WTC11 (cell line): Measurements from ENCODE around the gene COG2. TPM values are rescaled to one million over a fixed set of nuclear protein-coding genes. Genes with fewer than 3 reads are reported as not detected.

Source experiments
- ATAC-seq: fragments of 200-7000 bp; cut with Tn5 transposase; 2 replicates; pipeline ENCODE4 v1.10.0; 2021; ENCODE audit warnings: mild to moderate bottlenecking, moderate library complexity
- CTCF ChIA-PET: fragments of 300-600 bp; sonication (Branson Sonifier 250); formaldehyde crosslinking; loops from one replicate; lab custom pipeline; 2021; ENCODE audit warnings: antibody characterized with exemption; lab: Charles Lee
- POLR2A ChIA-PET: fragments of 350-600 bp; sonication (Branson Sonifier 250); formaldehyde crosslinking; loops from one replicate; lab custom pipeline; 2021; ENCODE audit warnings: antibody characterized with exemption; lab: Charles Lee
- DNase-seq: peaks from one replicate; pipeline ENCODE4 v3.0.0; 2021; ENCODE audit warnings: low spot score
- H3K27ac Mint-ChIP-seq: 2 replicates; pipeline ENCODE4 v1.8.0; 2021; ENCODE audit warnings: mixed read lengths
- H3K27me3 Mint-ChIP-seq: 2 replicates; pipeline ENCODE4 v1.8.0; 2021; ENCODE audit warnings: low read depth, mild to moderate bottlenecking, moderate library complexity, mixed read lengths
- H3K36me3 Mint-ChIP-seq: 2 replicates; pipeline ENCODE4 v1.8.0; 2021; ENCODE audit warnings: mixed read lengths
- H3K4me1 Mint-ChIP-seq: 2 replicates; pipeline ENCODE4 v1.8.0; 2022; ENCODE audit warnings: mixed read lengths
- H3K4me3 Mint-ChIP-seq: 2 replicates; pipeline ENCODE4 v1.8.0; 2021; ENCODE audit warnings: mild to moderate bottlenecking, moderate library complexity, mixed read lengths
- H3K9me3 Mint-ChIP-seq: 2 replicates; pipeline ENCODE4 v1.8.0; 2021; ENCODE audit warnings: mixed read lengths
- ATF1 ChIP-seq: sonication (generic); formaldehyde crosslinking; IDR thresholded peaks from 2 replicates; pipeline ENCODE4 v1.8.1; 2023; ENCODE audit warnings: mild to moderate bottlenecking, moderate library complexity, missing genetic modification reagents
- GABPB1 ChIP-seq: sonication (generic); formaldehyde crosslinking; IDR thresholded peaks from 2 replicates; pipeline ENCODE4 v1.8.1; 2023; ENCODE audit warnings: mild to moderate bottlenecking, missing genetic modification reagents
- GTF2I ChIP-seq: fragments of 250-450 bp; sonication (Bioruptor Pico); conservative IDR thresholded peaks from 2 replicates; pipeline ENCODE4 v1.4.0; 2021; ENCODE audit warnings: mild to moderate bottlenecking
- NFYB ChIP-seq: sonication (generic); formaldehyde crosslinking; conservative IDR thresholded peaks from 2 replicates; pipeline ENCODE4 v1.8.0; 2022; ENCODE audit warnings: low read depth, missing genetic modification reagents
- NR3C1 ChIP-seq: sonication (generic); formaldehyde crosslinking; conservative IDR thresholded peaks from 2 replicates; pipeline ENCODE4 v1.8.1; 2023; ENCODE audit warnings: low read depth, mild to moderate bottlenecking, missing genetic modification reagents
- ZNF121 ChIP-seq: sonication (generic); formaldehyde crosslinking; IDR thresholded peaks from 2 replicates; pipeline ENCODE4 v1.8.0; 2023; ENCODE audit warnings: missing genetic modification reagents
- ZNF138 ChIP-seq: sonication (generic); formaldehyde crosslinking; conservative IDR thresholded peaks from 2 replicates; pipeline ENCODE4 v1.8.1; 2022; ENCODE audit warnings: mild to moderate bottlenecking, moderate library complexity, missing genetic modification reagents
- ZNF396 ChIP-seq: fragments of 250-450 bp; sonication (Bioruptor Pico); IDR thresholded peaks from 2 replicates; pipeline ENCODE4 v1.8.0; 2021; ENCODE audit warnings: mild to moderate bottlenecking, moderate library complexity, borderline replicate concordance
- total RNA-seq: library from RNA; stranded (reverse); gene quantifications from 3 replicates; pipeline ENCODE4 v1.2.3, GENCODE V29; 2021
- TF ChIP-seq, protein P1 (sequence below): fragments of 250-450 bp; sonication (Bioruptor Pico); IDR thresholded peaks from 2 replicates; pipeline ENCODE4 v1.9.0; 2021; ENCODE audit warnings: mild to moderate bottlenecking
- TF ChIP-seq, protein P2 (sequence below): sonication (generic); formaldehyde crosslinking; conservative IDR thresholded peaks from 2 replicates; pipeline ENCODE4 v1.8.1; 2023; ENCODE audit warnings: mild to moderate bottlenecking, low read depth, missing genetic modification reagents, moderate library complexity
- TF ChIP-seq, protein P3 (sequence below): sonication (generic); formaldehyde crosslinking; IDR thresholded peaks from 2 replicates; pipeline ENCODE4 v1.8.0; 2022; ENCODE audit warnings: missing genetic modification reagents

Gene COG2
- total RNA-seq, 1 experiment from 2014 or later, result 30.9 TPM

DNA sequence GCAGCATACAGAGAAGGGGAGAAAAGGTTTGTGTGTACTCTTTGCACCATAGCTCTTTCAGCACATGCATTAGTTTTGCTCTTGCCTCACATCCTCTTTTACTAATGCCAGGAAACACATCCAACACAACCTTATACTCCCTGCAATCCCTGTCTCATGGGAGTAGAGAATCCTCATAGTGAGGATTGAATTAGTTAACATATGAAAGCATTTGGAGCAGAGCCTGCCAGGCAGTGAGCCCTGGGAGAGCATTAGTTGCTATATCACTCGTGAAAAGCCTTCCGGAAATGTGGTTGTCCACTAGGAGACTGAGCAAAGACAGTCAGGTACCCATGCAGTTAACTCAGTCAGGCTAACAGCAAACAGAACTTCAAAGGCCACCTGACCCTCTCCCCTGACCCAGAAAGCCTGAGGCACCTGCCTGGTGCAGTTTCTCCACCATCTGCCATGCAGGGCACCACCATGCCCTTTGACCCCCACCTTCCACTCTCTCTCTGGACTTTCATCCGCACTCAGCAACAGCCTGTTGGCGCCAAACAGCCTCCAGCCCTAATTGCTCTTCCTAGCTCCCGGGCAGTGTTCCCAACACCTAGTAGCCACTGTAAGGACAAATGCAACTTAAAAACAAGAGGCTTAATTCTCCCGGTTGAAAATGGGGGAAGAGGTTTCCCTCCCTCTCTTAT is 86.6 kb downstream of the COG2 start:
- CTCF ChIA-PET, result interaction anchor here (1.6 kb wide), 1 partner anchor 31 kb away, joined by 3 read pairs; no protein-coding TSS in a partner anchor
- H3K27ac Mint-ChIP-seq, result no peak overlapping the region; the same call in 1 of the 2 replicates

DNA sequence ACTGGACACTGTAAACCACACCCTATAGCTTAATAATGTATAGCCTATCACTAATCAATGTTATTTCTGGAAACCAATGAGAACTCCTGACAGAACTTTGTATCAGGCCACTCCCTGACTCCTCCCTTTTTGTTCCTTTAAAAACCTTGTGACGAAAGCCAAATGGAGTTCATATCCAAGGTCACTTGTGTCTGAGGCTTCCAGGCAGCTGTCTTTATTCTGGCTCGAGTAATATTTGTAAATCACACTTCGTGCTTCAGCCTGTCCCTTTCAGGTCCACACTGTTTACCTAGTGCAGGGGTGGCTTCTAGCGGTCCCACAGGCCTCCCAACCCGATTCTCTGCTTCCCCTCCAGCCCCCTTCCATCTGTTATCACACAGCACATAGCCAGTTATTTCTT is 88.7 kb downstream of the COG2 start:
- peaks cover 22% of the 10 kb centered on the region for H3K4me1 Mint-ChIP-seq
- H3K36me3 Mint-ChIP-seq, result no peaks in the 10 kb centered on the region
- CTCF ChIA-PET, result no interaction called here
- ATAC-seq (no peak), DNase-seq (no peak)
- no peak for TF ChIP-seq ATF1 (CRISPR knock-in tag)
- no peak for TF ChIP-seq GTF2I (CRISPR knock-in tag)
- no peak for TF ChIP-seq ZNF138 (CRISPR knock-in tag)
- no peak for TF ChIP-seq ZNF396 (CRISPR knock-in tag)
- TF ChIP-seq, protein P1, sequence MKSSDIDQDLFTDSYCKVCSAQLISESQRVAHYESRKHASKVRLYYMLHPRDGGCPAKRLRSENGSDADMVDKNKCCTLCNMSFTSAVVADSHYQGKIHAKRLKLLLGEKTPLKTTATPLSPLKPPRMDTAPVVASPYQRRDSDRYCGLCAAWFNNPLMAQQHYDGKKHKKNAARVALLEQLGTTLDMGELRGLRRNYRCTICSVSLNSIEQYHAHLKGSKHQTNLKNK (CRISPR knock-in tag), result no peak
- no peak for TF ChIP-seq ZNF121 (CRISPR knock-in tag)
- TF ChIP-seq, protein P2, sequence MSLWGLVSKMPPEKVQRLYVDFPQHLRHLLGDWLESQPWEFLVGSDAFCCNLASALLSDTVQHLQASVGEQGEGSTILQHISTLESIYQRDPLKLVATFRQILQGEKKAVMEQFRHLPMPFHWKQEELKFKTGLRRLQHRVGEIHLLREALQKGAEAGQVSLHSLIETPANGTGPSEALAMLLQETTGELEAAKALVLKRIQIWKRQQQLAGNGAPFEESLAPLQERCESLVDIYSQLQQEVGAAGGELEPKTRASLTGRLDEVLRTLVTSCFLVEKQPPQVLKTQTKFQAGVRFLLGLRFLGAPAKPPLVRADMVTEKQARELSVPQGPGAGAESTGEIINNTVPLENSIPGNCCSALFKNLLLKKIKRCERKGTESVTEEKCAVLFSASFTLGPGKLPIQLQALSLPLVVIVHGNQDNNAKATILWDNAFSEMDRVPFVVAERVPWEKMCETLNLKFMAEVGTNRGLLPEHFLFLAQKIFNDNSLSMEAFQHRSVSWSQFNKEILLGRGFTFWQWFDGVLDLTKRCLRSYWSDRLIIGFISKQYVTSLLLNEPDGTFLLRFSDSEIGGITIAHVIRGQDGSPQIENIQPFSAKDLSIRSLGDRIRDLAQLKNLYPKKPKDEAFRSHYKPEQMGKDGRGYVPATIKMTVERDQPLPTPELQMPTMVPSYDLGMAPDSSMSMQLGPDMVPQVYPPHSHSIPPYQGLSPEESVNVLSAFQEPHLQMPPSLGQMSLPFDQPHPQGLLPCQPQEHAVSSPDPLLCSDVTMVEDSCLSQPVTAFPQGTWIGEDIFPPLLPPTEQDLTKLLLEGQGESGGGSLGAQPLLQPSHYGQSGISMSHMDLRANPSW (CRISPR knock-in tag), result no peak
- POLR2A ChIA-PET, result no interaction called here
- H3K27ac Mint-ChIP-seq, result no peak overlapping the region
- no peak overlapping the region for H3K4me3 Mint-ChIP-seq
- H3K27me3 Mint-ChIP-seq, result peaks cover 7% of the 10 kb centered on the region
- 0 out of 2 replicates have a peak, but pooled peaks cover 4% of the 10 kb centered on the region for H3K9me3 Mint-ChIP-seq

More for the DNA sequence above, 86.6 kb downstream of the COG2 start:
- Mint-ChIP-seq H3K9me3 (0 out of 2 replicates have a peak, but pooled peaks cover 4% of the 10 kb centered on the region), H3K27me3 (peaks cover 4% of the 10 kb centered on the region; the same call in 1 of the 2 replicates), H3K4me3 (no peak overlapping the region), H3K4me1 (peaks cover 19% of the 10 kb centered on the region), H3K36me3 (no peaks in the 10 kb centered on the region)
- ATAC-seq (peak; percentile 79), DNase-seq (no peak)
- POLR2A ChIA-PET, result no interaction called here
- no peak for TF ChIP-seq NFYB (CRISPR knock-in tag)
- TF ChIP-seq GABPB1 (CRISPR knock-in tag), result peak; percentile 69
- no peak for TF ChIP-seq NR3C1 (CRISPR knock-in tag)

DNA sequence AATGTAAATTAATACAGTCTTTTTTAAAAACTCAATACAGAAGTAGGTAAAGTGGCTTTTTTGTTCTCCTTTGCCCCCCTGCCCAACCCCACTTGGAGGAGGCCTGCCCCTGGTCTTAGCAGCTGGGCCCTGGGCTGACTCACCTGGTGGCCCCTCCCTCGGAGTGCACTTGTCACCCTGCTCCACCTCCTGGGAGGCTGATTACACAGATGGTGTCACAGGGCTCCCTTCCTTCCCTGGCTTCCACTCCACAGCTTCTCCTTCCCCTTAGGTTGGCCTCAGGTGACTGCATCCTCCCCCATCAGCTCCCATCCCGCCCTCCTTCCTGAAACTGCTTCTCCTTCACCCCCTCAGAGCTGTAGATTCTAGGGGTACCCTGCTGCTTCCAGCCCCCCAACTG is 93.2 kb downstream of the COG2 start:
- TF ChIP-seq NFYB (CRISPR knock-in tag), result no peak
- TF ChIP-seq, protein P3, sequence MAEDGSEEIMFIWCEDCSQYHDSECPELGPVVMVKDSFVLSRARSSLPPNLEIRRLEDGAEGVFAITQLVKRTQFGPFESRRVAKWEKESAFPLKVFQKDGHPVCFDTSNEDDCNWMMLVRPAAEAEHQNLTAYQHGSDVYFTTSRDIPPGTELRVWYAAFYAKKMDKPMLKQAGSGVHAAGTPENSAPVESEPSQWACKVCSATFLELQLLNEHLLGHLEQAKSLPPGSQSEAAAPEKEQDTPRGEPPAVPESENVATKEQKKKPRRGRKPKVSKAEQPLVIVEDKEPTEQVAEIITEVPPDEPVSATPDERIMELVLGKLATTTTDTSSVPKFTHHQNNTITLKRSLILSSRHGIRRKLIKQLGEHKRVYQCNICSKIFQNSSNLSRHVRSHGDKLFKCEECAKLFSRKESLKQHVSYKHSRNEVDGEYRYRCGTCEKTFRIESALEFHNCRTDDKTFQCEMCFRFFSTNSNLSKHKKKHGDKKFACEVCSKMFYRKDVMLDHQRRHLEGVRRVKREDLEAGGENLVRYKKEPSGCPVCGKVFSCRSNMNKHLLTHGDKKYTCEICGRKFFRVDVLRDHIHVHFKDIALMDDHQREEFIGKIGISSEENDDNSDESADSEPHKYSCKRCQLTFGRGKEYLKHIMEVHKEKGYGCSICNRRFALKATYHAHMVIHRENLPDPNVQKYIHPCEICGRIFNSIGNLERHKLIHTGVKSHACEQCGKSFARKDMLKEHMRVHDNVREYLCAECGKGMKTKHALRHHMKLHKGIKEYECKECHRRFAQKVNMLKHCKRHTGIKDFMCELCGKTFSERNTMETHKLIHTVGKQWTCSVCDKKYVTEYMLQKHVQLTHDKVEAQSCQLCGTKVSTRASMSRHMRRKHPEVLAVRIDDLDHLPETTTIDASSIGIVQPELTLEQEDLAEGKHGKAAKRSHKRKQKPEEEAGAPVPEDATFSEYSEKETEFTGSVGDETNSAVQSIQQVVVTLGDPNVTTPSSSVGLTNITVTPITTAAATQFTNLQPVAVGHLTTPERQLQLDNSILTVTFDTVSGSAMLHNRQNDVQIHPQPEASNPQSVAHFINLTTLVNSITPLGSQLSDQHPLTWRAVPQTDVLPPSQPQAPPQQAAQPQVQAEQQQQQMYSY (CRISPR knock-in tag), result peak; percentile 79
- Mint-ChIP-seq H3K4me1 (peaks cover 2% of the 10 kb centered on the region; the same call in 1 of the 2 replicates), H3K4me3 (no peak overlapping the region), H3K36me3 (peaks cover 6% of the 10 kb centered on the region; the same call in 1 of the 2 replicates), H3K27me3 (peaks cover 3% of the 10 kb centered on the region; the same call in 1 of the 2 replicates), H3K9me3 (peaks cover 12% of the 10 kb centered on the region), H3K27ac (no peak overlapping the region)
- ChIA-PET POLR2A (no interaction called here), CTCF (interaction anchor here (1.8 kb wide), 1 partner anchor 16 kb away, joined by 4 read pairs; no protein-coding TSS in a partner anchor)
- DNase-seq (no peak), ATAC-seq (no peak)
